CD1c-positive myeloid dendritic cell (primary cell): Measurements from ENCODE around the gene CFAP221.

ENCODE experiments used
- DNase-seq: peaks from one replicate; pipeline ENCODE4 v3.0.0-alpha.2; 2016; ENCODE audit errors: extremely low spot score

CFAP221 gene

DNA sequence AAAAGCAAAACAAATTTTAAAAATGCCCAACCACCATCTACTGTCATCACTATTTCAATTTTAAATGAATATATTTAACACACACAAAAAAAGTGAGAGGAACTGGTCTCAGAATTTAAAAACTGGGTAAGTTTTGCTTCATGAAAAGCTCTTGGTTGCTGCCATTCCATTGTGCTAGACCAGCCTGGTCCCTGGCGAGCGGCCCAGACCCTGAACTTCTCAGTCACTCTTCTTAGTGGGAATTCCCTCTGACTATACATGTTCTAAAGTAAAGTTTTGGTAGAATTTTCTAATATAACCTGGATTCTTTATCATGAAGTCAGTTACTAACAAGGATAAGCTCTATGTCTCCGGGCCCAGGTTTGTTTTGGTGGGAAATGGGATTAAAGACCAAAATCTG is 99.9 kb downstream of the CFAP221 start:
- DNase-seq: no peak

DNA sequence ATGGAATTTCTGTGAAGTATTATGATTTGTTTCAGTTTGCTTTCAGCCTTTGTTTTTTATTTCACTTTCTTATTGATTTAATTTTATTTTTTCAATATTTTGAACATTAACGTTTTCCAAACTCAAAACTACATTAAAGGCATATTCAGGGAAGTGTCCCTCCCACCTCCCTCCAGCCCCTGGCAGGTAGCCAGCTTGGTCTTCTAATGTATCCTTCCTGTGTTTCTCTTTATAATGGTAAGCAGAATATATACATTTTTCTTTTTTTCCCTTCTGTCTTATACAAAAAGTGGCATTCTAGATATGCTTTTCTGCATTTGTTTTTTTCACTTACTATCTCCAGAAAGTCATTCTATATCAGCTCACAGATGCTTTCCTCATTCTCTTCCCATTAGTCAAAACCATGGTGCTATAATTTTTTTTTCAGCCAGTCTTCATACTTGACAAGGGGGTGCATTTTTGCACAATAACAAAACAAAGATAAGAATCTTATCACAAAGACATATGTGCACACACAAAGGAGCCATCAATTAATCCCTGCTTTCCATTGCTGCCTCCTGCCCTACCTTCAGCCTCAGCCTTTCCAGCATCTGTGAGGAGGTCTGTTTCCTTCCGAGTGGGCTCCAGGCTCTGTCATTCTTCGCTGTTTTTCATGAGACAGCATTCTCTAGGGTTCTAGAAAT is 101.1 kb downstream of the CFAP221 start:
- DNase-seq: no peak

DNA sequence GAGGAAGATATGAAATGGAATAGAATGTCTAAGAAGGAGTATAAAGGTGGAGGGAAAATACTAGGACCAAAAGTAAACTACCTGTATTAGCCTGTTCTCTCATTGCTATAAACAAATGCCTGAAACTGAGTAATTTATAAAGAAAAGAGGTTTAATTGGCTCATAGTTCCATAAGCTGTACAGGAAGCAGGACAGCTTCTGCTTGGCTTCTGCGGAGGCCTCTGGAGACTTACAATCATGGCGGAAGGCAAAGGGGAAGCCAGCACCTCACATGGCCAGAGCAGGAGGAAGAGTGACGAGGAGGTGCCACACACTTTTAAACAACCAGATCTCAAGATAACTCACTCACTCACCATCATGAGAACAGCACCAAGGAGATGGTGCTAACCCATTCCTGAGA is 101.9 kb downstream of the CFAP221 start:
- DNase-seq: no peak

DNA sequence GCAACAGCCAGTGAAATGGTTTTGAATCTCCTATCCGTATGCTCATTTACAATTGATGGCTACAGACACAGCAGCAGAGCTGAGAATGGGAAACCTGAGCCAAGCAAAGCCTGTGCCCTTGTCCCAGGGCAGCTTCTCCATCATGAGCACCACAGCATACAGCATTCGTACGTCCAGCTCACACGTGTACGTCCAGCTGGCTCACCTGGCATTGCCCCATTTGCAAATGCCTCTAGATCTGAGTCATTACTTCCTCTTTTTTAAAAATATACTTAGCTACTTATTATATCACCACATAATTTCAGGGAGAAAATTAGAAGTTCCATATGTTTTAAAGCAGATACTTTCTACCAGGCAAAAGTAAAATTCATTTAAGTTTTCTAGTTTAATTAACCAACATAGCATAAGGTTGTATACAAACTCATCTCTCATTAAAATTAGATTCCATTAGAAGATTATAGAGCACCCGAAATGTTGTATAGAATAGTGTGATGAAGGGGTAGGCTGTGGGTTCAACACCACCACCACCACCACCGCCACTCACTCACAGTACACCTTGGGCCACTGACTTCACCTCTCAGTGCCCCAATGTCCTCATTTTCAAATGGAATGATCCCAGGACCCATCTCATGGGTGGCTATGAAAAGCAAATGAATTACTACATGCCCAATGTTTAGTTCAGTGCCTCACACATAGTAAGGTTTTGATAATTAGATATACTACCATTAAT is 103.4 kb downstream of the CFAP221 start:
- peak; percentile 26 for DNase-seq

DNA sequence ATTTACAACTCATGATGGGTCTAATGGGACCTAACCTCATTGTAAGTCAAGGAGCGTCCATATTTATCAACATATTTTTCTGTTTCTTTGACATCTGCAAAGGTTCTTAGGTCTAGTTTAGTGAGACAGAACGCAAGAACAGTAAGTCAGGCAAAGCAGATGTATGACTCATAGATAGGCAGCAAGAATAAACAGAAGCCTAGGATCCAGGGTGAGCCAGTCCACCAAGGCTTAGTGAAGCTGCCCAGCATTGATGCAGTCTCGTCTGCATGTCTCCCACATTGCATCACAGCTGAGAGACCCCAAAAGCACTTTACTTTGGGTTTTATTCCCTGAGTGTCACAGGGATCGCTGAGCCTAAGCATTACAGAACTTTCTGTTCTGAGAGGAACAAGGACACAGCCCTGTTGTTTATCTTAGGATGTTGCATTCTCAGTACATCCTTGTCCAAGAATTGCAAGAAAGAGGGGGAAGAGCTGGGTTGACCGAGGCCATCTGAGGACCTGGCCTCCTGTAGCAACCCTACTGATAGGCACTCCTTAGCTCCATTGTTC is 105.2 kb downstream of the CFAP221 start:
- DNase-seq: no peak

DNA sequence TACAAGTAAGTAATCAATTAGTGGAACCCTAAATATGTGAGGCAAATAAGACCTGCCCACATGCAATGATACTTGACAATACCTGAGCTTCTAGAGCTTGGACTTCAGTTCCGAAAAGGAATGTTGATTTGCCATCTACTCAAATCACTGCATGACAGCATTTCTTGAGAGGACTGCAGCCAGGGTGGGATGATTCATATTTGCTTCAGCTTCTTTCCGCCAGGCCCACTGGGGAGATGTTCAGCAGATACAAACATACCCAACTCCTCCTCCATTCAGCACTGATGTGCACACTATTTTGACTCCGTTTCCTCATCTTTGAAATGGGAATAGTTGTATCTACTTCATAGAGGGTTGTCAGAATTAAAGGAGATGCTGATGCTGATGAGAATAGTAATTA is 106.0 kb downstream of the CFAP221 start:
- DNase-seq: no peak

DNA sequence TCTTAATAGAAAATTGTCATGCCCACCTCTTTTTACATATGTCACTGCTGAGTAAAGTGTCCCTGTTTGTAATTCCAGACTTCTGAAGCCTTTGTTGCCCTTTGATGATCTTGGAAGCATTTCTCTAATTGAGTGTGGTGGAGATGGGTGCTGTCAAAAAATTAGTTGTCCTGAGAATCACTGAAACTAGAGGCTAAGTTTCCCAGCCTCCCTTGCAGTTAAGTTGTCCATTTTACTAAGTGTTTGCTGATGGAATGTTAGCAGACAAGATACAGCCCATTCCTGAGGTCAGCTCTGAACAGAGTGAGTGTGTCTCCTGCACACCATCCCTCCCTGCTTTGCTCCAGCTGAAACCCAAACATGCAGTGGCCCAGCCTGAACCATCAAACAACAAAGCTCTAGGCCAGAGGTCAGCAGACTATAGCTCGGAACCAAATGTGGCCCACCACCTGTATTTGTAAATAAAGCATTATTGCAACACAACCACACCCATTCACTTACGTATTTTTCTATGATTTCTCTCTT is 106.7 kb downstream of the CFAP221 start:
- DNase-seq: no peak

DNA sequence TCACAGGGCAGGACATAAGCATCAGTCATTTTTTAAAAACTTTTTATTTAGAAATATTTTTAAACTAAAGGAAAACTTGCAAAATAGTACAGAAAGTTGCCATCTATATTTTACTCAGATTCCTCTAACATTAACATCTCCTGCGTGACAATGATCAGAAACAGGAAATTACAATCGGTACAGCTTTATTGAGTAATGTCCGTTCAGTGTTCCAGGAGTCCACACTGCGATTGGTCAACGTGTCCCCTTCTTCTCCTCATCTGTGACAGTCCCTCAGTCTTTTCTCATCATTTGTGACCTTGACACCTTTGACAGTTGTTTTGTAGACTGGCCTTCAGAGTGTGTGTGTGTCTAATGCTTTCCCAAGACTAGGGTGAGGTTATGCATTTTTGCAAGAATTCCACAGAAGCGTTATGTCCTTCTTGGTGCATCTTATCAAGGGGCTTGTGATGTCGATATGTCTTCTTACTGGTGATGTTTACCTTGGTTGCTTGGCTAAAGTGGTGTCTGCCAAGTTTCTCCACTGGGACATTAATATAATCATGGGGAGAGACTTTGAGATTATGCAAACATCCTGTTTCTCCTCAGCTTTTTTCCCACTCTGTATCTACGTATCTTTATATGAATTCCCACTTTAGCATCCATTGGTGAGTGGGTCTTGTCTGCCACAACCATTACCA is 113.4 kb downstream of the CFAP221 start:
- peak; percentile 31 for DNase-seq

DNA sequence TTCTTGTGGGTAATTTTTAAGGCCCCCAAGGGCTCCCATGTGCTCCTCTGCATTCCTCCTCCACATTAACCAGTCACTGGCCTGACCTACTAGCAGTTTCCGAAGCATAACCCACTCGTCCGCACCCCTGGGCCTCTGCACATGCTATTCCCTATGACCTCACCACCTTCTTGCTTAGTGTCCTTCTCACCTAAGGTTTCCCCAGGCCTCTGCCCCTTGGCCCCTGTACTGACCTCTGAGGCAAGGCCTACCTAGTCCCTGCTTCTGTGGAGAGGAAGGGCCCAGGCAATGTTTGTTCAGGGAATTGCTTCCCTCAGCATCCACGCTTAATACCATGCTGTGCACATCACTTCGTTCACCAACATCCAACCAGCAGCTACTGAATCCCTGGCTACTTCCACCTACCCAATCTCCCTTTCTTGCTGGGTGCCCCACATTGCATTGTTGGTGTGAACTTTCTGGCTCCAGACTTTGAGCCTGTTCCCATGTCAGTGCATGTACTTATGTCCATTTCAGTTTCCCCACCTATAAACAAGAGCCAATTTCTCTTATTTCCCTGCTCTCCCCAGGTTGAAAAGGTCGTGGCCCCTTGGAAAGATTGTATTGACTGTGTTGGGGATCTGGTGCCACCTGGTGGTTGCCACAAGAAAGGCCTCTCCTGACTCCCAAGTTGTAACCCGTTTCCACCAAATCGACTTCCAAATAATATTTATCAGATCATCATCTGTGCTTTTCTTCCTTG is 115.5 kb downstream of the CFAP221 start:
- DNase-seq: peak; percentile 47

DNA sequence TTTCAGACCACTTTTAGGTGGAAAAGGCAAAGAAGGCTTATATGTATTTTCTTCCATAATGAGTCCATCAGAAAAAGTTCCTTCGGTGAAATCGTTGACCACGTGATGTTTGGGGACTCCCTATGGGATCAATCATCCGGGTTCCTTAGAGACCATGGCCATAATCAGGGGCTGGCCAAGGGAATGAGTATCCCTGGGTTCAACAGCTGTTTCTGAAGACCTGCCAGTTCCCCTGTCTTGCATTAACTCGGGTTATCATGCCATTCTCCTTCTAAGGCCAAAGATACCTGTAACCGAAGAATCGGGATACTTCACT is 116.1 kb downstream of the CFAP221 start:
- DNase-seq: no peak

DNA sequence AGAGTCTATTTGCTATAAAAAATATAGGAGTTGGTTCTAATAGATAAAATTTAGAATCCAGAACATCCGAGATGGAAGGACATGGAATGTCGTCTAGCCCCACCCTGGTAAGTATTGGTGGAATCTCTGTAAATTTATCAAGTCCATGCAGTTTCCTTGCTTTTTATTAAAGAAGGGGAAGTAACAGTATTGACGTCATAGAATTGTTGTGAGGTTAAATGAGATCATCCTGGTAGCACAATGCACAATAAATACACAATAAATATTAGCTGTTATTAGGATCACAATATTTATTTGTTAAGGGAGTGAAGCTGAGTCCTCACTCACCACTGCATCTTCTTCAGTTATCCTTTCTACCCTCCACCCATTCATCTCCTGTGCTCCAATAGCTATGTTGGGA is 118.0 kb downstream of the CFAP221 start:
- DNase-seq: no peak

DNA sequence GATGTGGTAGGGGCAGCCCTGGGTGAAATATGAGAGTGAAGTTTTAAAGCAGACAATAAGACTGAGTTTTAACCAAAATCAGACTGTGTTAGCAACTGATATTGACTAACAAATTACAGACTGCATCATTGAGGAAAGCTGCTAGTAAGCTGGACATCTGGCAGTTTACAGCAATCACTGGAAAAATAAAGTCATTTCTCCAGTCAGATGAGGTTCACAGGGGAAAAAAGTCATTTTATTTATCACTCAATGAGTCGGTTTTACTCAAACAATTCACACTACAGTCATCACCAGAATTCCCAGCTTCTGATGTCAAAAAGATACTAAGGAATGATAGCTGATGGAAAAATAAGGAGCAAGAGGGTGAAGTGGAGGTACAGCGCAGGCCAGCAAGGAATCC is 124.3 kb downstream of the CFAP221 start:
- DNase-seq: no peak

DNA sequence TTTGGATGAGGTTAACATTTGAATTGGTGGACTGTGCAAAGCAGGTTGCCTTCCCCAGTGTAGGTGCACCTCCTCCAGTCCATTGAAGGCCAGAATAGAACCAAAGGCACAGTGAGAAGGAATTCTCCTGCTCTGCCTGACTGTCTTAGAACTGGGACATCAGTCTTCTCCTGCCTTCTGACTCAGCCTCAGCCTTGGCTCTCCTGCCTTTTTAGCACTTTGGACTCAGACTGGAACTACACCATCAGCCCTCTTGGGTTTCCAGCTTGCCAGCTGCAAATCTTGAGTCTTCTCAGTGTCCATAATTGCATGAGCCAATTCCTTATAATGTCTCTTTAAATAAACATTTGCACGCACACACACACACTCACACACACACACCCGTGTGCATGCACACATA is 126.8 kb downstream of the CFAP221 start:
- DNase-seq: no peak

DNA sequence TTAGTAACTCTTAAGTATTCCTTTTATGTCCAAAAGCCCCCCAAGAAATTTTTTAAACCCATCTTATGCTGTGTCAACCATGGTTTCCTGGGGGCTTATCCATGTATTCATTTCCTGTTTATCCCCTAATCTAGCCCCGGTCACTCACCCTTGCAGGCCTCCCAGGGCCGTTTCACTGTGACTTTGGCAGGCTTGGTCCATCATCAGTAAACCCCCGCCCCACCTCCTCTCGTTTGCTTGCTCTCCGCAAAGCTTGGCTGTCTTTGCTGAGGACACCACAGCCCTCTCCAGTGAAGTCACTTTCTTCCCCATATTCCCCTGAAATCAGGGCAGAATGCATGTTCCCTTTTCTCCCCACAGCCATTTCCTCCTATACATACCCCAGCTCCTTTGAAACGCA is 127.5 kb downstream of the CFAP221 start:
- DNase-seq: no peak

DNA sequence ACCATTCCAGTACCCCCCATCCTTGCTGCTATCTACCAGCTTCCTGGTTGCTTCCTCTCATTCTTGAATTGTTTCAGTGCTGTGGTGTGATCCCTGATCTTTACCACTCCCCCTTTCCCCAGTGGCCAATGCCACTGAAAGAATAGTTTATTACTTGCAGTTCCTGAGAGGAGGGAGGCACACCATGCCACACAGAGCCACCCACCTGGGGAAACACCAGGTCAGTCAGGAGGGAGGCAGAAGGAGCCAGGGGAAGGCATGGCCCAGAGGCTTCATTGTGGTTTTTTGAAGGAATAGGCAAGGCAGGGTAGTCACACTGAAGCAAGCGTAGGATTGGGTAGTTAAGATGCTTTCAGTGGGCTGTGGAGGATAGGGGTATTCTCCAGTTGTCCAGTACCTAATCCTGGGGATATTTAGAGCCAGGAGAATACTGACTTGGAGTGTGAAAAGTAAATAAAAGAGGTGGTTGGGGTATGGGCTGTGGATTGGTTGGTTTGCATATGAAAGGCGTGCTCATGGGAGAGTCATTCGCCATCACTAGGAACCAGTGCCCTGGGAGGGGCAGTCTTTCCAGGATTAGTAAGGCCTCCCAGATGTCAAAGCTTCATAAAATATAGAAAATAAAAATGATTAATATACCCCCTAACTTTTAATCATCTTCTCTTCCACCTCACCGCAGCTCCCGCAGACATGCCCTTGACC is 128.1 kb downstream of the CFAP221 start:
- no peak for DNase-seq

DNA sequence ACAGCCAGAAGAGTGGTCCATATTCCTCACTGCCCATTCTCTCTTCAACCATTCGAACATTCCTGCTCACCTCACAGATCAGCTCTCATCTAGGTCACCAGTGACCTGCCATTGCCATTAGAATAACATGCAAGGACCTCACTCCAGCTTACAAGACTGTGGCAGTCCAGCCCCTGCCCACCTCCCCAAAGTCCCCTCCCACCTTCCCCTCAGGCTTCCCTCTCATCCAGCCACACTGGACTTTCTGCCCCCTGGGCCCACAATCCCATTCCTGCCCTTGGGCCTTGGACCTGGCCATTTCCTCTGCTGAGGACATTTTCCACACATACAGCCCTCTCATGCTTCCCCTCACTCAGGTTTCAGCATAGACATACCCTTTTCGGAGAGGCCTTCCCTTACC is 129.5 kb downstream of the CFAP221 start:
- no peak for DNase-seq

DNA sequence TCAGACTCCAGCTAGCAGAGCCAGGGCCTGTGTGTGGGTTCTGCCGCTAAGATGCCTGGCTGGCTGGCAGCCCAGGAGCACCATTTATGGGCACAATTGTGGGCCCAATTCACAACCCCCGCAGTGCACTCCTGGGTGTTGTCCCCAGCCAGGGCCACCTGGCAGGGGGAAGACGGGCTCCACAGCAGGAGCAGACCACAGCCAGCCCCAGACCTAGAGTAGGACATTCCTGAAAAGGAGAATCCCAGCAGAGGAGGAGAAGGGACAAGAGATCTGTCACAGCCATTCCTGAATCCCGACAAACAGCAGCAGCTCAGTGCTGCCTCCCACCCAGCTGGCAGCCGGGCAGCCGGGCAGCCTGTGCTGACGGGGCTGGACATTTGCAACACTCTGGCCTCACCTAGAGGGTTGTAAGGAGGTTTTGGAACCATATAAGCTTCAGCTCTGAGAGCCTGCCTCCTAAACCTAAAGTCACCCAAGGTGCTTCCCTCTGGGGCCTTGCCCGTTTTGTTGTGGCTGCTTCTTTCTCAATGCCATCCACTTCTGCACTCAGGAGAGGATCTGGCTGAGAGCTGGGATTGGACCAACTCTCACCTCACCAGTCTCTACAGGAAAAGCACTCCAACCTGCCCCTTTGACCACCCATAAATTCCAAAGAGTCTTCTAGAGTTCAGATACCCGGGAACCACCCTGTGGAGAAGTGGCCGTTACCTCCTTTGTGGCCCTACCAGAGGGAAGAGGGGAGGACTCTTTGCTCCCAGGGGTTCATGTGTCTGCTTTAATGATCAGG is 130.7 kb downstream of the CFAP221 start:
- DNase-seq: no peak

DNA sequence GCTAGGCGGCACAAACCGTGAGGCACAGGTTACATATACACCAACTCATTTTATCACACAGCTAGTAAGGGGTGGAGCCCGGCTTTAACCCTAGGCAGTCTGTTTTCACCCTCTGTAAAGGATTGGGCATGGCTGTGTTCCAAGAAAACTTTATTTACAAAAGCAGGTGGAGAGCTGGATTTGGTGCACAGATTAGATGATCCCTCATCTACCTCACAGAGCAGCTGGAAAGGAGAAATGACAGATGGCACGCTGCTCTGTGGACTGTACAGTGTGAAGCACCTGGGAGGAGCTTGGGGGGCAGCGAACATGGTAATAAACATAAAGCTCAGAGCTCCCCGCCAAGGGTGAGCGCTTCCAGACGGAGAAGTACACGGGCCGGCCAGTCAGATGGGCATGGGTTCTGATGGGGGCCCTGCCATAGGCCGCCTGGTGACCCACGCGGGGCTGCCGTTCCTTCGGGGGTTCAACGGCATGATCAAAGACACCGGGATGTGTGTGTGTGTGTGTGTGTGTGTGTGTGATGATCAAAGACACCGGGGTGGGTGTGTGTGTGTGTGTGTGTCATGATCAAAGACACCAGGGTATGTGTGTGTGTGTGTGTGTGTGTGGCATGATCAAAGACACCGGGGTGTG is 133.9 kb downstream of the CFAP221 start:
- no peak for DNase-seq

DNA sequence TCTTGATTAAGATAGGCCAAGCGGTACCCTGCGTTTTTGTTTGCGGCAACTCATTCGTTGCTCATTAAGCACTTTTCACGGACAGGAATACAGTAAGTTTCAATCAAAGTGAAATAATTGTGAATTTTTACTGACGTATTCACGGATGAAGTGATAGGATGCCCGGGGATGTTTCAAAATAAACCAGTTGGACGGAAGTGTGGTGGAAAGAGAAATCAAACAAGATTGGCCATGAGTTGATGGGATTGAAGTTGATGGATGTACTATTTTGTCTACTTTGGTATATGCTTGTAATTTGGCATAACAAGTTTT is 135.2 kb downstream of the CFAP221 start:
- no peak for DNase-seq

DNA sequence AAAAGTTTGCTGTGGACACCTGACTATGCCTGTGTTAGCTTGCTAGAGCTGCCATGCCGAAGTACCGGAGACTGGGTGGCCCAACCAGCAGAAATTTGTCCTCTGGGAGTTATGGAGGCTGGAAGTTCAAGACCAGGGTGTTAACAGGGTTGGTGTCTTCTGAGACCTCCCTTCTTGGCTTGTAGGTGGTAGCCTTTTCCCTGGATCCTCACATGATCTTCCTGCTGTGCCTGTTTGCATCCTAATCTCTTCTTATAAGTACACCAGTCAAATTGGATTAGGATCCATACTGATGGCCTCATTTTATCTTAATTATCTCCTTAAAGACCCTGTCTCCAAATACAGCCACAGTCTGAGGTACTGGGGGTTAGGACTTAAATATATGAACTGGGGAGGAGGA is 135.6 kb downstream of the CFAP221 start:
- DNase-seq: no peak
